Left renal pelvis (tissue), 4 donors: Measurements from ENCODE around the gene KCNQ5. TPM values are rescaled to one million over a fixed set of nuclear protein-coding genes. Genes with fewer than 3 reads are reported as not detected.

Experiments
- DNase-seq, 4 donors: peaks; one replicate each; pipeline ENCODE4 v3.0.0-alpha.2; 2013; ENCODE audit warnings: low read depth in 4 of 4, low spot score in 3 of 4
- polyA plus RNA-seq, 4 donors: library from polyadenylated mRNA; unstranded; fragments of 120-200 nt; gene quantifications; one replicate each; pipeline ENCODE4 v1.2.1, GENCODE V29; 2013; ENCODE audit not compliant: insufficient read length in 4 of 4

KCNQ5 gene
- polyA plus RNA-seq, 4 donors, result 0.14 to 0.79 (median 0.43) TPM

DNA sequence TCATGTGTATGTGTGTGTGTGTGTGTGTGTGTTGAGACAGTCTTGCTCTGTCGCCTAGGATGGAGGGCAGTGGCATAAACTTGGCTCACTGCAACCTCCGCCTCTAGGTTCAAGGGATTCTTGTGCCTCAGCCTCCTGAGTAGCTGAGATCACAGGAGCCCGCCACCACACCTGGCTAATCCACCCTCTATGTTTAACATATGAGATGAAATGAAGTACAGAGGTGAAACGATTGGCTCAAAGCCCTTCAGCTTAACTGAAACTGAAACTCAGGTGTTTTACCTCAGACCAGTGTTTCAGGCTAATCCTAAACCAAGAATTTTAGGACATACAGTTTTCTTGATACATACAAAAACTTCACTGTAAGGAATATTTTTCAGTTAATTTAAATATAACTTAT lies 167.3 kb downstream of the KCNQ5 start:
- no peak for DNase-seq

DNA sequence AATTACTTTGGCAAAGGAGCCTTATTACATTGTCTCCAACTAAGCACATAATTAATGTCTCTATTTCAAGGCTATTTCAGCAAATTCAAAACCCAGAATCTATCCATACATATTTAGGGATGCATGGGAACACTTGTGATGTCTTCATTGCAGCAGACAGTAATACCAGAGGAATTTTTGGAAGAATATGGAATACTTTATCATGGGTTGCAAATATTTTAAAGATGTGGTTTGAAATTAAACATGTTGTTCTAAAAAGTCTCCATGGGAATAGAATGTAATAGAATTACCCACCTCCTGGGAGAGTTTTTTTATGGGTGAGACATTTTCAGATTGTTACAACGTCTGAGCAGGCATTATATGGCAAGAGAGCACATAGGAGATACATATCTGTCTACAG lies 170.8 kb downstream of the KCNQ5 start:
- no peak for DNase-seq

DNA sequence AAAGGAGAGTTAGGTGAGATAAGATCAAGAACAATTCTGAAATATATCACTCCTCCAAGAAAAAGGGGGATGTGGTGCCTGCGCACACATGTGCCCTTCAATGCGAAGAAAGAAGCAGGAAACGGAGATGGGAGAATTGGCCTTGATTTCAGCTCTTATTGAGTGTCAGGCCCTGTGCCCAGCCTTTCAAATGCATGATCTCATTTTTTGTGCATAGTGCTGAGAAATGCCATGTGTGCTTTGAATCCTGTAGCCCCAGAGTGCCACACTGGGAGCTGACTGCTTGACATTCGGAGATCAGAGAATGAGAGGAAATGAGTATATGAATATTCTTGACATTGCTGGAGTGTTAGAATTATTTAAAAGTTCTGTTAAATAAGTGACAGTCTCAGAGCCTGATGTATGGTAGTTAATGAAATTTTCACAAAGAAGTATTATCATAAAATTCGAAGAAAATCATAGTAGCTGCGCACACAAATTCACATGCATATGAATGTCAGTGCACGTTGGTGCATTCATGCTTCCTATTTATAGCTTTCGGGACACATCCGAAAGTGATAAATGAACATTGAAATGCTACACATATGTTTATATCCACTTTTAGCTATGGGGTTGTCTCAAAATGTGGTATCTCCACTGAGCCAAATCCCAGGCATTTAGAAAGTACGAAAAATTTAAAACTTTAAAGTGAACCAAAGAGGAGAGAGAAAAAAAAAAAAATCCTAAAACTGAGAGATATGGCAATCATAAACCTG lies 172.0 kb downstream of the KCNQ5 start:
- DNase-seq, result no peak

DNA sequence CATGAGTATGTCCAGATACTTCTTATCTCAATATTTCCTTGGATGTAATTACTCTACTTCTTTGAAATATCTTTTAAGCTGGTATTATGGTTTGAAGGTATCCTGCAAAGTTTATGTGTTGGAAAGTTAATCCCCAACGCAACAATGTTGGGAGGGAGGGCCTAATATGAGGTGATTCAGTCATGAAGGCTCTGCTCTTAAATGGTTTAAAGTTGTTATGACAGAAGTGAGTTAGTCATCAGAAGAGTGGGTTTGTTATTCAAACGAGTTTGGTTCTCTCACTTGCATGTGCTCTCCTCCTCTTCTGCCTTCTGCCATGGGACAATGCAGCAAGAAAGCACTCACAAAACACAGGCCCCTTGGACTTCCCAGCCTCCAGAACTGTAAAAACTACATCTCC lies 176.3 kb downstream of the KCNQ5 start:
- DNase-seq, result no peak

DNA sequence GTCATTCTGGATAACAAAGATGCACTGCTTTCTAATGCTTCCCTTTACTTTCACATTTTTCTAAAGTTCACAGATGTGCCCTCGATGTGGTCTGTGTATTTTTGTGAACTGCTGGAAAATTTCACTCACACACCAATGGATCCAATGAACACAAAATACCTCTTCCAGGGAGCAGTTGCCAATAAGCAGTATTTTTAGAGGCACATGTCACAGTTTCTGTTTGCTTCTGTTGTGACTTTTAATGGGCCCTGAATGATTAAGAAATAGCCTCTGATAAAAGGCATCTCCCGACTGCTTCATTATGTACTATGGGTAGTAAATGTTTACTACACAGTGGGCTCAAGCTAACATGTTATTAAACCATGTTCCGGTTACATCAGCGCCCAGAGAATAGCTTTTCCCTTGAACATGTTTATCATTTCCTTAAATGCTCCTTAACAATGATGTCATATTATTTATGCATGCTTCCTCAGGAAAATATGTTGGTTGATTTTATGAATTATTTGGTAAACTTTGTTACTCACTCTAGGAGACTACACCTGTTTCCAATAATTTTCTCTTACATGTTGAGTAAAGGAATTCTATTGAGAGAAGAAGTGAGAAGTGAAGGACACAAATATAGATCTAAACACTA lies 188.0 kb downstream of the KCNQ5 start:
- DNase-seq, result no peak

DNA sequence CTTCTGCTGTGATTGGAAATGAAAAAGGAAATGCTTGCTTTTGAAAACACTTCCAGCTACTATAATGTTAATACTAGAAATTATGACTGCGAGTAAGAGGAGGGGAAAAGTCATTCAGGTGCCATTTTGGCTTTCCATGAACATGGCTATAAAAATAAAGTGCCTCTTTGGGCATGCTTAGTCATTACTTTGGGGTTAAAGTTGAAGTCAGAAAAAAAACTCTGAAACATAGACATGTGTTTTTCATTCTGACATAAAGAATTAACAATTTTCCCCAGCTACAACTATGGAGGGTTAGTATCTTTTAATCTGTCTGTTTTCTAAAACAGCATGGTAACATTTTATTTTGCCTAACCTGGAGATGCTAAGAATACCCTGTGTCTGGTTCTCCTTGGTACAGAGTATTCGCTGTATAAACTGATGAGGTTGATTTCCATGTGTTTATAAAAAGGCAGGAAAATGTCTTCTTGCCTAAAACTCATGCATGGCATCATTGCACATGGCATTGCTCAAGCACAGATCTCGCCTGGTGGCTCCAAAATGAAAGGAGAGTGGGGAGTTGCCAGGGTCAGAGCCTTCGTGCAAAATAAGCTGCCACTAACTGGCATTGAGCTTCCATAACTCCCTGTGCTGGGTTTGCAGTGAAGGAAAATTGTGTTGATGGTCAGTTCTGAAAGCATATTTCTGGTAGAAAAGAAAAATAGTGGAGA lies 188.9 kb downstream of the KCNQ5 start:
- no peak for DNase-seq

DNA sequence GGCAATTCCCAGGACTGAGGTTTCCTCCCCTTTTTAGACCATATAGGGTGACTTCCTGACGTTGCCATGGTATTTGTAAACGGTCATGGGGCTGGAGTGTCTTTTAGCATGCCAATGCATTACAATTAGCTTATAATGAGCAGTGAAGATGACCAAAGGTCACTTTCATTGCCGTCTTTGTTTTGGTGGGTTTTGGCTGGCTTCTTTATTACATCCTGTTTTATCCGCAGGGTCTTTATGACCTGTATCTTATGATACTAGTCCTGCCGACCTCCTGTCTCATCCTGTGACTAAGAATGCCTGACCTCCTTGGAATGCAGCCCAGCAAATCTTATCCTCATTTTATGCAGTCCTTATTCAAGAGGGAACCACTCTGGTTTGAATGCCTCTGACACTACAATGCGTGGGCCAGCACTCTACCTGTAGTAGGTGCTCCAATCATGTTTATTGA lies 190.1 kb downstream of the KCNQ5 start:
- no peak for DNase-seq

DNA sequence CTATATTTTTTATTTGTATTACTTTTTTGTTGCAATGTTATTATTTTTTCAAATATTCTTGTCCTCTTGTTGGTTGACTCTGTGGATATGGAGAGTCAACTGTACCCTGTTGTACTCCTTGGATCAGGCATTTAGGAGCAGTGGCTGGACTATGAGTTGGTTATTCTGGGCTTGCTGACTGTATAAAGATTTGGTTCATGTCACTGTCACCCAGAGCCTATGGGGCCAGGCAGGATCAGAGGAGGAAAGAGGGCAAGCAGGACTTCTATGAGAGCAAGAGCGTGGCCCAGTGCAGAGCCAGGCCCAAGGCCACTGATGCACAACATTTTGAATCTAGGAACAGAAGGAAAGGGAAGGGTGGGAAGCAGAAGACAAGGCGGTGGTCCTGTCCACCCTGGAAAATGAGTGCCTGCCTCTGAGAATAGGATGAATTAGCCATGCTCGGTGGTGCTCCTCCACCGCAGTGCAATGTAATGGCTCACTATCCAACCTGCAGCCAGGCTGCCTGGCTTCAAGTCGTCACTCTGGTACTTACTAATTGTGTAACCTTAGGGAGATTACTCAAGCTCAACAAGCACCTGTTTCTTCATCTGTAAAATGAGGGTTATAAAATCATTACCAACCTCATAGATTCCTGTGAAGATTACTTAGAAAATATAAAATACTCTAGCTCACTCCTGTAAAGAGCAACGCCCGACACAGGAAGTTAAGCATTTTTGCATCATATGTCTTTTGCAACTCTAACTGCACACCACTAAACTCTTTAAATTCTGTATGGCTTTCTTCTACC lies 192.1 kb downstream of the KCNQ5 start:
- DNase-seq, result no peak

DNA sequence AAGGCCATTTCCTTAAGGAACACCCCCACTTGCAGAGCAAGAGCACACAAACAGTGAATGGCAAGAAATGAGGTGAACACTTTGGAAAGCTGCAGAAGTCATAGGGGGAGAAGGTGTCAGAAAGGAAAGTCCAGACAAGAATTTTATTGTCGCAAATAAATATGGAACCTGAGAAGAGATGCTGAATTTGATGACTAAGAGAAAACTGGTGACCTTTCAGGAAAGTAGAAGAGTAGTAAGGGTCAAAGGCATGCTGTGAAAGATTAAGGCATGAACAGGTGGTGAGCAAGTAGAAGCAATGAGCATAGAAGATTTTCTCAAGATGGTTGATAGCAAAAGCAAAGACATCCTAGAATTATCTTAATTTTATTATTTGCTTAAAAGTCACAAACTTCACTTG lies 194.2 kb downstream of the KCNQ5 start:
- DNase-seq, result no peak

DNA sequence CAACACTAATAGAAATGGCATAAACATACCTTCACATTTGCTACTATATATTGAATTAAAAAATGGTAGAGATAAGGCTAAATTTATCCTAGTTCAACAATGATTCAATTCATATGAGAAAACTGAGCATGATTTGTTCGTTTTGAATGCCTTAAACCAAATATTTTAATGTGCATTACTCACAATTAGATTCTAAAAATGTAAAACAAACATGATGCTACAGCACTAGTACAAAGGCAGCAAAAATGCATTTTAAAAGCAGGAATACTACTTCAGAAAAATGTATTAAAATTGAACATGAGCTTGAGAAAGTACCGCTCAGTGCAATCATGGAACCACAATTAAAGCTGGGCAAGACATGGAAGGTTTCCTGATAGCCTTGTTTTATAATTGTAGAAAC lies 195.3 kb downstream of the KCNQ5 start:
- no peak for DNase-seq

DNA sequence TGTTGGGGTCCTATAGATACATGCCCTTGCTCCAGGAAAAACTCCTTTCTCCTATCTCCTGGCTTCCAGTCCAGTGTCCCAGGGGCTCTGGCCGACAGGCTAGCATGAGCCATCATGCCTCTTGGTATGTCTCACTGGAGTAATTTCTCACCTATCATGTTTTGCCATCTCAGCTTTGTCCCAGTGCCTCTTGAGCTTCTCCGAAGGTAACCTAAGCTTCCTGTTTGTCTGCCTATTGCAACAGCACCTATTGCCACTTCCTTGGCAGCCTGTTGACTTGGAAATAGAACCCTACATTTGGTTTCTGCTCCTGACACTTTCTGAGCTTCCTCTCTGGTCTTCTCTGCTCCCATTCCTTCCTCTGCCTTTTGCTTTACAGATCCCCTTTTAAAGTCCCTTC lies 197.7 kb downstream of the KCNQ5 start:
- no peak for DNase-seq

DNA sequence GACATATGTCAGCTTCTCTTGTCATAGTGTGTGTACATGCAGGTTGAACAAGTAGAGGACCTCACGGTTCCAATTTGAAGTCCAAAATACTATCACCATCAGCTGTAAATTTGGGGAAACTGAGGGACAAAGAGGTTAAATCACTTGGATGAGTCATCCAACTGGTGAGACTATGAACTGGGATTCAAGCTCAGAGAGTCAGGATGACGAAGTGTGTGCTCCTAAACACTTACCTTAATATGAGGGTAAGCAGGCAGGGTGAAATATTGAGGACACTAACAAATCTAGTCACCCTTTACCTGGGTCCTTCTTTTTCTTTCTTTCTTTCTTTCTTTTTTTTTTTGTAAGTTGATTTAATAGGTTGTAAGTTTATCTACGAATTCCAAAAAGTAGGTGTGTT lies 198.3 kb downstream of the KCNQ5 start:
- no peak for DNase-seq

DNA sequence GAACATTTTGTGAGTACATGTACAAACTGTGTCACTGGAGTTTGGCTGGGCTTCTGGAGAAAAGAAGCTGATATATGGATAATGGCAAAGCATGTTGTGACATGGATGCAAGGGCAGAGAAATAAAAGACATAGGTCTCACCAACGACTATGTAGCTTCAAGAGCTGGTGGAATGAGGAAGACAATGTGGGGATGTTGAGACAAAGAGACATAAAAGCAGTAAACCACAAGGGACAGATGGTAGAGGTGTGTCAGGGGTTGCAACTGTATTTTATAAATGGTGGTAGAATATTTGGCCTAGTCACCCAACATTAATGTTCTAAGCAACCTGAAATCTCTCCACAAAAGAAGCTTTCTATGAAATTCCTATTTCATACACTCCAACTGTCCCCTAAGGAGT lies 199.0 kb downstream of the KCNQ5 start:
- DNase-seq, result no peak

DNA sequence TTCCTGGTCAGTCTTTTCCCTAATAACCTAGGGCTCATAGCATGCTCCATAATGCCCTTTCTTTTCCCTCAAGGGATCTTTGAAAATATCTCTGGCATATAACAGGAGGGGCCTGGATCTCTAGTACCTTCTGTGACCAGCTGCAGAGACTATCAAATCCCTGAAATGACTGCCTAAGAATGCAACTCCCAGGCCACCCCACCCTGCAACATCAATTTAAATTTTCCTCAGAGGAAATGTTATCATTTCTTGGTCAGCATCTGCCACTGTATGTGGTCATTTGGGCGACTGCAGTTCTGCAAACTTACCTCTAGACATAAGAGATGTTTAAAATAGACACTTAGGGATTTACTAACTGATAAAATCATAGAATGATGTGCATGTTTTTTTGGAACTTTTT lies 200.2 kb downstream of the KCNQ5 start:
- DNase-seq, result no peak

DNA sequence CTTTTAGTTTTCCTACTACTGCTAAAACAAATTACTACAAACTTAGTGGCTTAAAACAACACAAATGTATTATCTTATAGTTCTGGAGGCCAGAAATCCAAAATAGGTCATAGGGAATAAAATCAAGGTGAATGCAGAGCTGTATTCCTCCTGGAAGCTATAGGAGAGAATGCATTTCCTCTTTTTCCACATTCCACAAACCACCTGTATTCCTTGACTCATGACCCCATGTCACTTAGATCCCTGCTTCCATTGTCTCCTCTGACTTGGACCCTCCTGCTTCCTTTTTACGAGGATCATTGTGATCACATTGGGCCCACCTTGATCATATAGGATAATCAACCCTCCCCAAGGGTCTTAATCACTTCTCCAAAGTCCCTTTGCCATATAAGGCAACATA lies 200.8 kb downstream of the KCNQ5 start:
- no peak for DNase-seq

DNA sequence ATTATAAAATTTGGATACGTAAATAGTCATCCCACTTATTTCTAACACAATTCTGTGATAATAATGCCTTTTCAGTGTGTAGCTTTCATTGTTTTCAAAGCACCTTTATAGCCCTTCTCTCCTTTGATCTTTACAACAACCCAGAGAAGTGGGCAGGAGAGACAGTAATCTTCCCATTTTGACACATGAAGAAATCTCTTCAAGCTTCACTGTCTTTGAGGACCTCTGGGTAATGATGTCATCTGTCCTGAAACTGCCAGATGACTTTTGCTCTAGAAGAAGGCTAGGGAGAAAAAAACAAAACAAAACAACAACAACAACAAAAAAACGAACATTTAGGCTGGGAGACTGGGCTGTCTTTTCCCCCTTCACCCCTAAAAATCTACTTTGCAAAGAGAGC lies 203.0 kb downstream of the KCNQ5 start:
- DNase-seq, result no peak

DNA sequence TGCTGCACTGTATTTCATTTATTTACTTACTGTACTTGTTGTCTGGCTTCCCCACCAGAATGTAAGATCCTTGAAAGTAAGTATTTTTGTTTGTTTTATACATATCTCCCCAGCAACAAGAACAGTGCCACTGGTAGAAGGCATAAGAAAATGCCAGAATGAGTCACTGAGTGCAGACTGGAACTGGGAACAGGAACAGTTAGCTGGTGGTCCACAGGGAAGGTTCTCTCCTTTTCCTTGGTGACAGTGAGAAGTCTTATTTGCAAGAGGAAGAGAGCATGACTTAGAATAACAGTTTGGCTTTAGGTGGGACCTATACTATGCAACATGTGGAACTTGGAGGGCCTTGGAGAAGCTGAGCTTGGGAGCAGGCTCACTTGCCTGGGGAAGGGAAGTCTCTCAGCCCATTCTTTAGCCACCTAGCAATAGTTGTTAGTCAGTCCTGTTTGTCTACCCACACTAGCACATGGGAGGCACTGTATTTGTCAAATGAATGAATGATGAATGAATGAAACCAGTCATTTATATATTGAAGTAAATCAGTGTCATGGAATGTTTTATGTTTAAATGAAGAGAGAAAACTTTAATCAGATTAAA lies 203.5 kb downstream of the KCNQ5 start:
- DNase-seq, result no peak

DNA sequence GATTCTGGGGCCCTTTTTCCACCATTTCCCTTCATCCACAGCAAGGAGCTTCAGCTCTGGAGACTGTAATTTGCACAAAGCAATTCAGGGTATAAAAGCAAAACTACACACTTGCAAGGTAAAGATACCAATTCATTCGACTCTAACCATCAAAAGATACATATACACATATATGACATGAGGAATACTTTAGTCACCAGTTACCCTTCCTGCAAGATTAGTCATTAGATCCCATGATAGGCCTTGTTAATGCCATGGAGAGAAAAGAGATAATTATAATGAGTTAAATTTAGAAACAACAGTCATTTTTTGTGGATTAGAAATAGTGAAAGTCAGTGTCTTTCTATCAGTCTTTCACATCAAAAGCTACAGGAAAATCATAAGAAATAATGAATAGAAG lies 204.2 kb downstream of the KCNQ5 start:
- DNase-seq, result no peak

DNA sequence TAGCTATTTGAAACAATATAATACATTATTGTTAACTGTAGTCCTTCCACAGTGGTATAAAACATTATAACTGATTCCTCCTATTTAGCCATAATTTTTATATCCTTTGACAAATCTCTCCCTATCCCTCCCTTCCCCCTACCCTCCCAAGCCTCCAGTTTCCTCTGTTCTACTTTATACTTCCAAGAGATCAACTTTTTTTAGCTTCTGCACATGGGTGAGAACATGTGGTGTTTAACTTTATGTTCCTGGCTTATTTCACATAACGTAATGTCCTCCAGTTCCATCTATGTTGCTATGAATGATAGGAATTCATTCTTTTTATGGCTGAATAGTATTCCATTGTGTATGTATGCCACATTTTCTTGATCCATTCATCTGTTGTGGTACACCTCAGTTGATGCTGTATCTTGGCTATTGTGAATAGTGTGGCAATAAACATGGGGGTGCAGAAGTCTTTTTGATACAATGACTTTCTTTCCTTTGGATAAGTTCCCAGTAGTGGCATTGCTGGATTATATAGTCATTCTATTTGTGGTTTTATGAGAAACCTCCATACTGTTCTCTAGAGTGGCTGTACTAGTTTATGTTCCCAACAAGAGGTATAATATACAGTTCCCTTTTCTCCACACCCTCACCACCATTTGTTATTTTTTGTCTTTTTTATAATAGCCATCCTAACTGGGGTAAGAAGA lies 205.0 kb downstream of the KCNQ5 start:
- DNase-seq, result no peak

DNA sequence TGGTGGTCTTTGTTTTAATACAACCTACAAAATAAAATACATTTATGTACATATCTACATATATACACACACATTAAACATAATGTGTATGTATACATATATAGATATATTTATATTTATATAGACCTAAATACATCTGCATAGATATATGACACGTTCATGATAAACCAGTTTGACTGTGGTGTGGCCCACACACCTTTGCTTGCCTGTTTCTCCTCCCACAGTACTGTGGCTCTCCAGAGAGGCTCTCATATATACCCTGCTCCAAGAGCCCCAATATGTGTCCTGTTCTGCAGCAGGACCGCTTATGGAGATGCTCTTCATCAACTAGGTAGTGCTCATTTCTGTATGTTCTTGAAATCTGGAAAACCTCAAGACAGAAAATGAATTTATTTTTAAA lies 207.0 kb downstream of the KCNQ5 start:
- DNase-seq, result no peak
